Panc1 (cell line): ENCODE measurements around the gene KATNIP.

Source experiments
- POLR2AphosphoS5 ChIP-seq: IDR thresholded peaks from 2 replicates; pipeline ENCODE4 v1.6.1; 2012; ENCODE audit warnings: mild to moderate bottlenecking, low read depth, low read length, moderate library complexity
- TCF7L2 ChIP-seq: IDR thresholded peaks from 2 replicates; pipeline ENCODE4 v1.6.1; 2011; ENCODE audit warnings: mild to moderate bottlenecking, low read depth, low read length, inconsistent platforms
- TF ChIP-seq, protein P1 (sequence below): fragments of 450-650 bp; IDR thresholded peaks from 2 replicates; pipeline ENCODE4 v1.5.1; 2017; ENCODE audit warnings: mild to moderate bottlenecking
- TF ChIP-seq, protein P2 (sequence below), 2 experiments: IDR thresholded peaks; 2 replicates each; pipeline ENCODE4 v1.6.1; 2011 to 2012; ENCODE audit warnings: low read depth in 2 of 2, control low read depth in 1 of 2, low read length in 1 of 2, mild to moderate bottlenecking in 1 of 2, moderate library complexity in 1 of 2; ENCODE audit not compliant: insufficient read depth in 1 of 2

DNA sequence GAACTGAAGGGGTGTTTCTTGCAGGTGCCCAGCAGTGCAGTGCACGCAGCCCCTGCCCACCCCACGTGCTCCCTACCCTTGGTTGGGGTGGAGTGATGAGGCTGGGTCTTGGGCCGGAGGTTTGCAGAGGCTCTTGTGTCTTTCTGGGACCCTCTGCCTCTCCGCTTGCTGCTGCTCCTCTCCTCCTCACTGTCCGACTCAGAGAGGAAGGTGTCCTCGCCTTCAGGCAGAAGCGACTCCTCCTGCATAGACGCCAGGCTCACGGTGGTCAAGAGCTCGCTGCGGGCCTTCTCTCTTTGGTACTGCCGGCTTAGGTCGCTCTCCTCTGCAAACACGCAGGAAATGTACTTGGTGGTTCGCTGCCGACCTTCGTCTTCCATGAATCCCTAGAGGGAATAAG, 43.2 kb upstream of the KATNIP start:
- TF ChIP-seq POLR2AphosphoS5: no peak
- TF ChIP-seq, protein P1, sequence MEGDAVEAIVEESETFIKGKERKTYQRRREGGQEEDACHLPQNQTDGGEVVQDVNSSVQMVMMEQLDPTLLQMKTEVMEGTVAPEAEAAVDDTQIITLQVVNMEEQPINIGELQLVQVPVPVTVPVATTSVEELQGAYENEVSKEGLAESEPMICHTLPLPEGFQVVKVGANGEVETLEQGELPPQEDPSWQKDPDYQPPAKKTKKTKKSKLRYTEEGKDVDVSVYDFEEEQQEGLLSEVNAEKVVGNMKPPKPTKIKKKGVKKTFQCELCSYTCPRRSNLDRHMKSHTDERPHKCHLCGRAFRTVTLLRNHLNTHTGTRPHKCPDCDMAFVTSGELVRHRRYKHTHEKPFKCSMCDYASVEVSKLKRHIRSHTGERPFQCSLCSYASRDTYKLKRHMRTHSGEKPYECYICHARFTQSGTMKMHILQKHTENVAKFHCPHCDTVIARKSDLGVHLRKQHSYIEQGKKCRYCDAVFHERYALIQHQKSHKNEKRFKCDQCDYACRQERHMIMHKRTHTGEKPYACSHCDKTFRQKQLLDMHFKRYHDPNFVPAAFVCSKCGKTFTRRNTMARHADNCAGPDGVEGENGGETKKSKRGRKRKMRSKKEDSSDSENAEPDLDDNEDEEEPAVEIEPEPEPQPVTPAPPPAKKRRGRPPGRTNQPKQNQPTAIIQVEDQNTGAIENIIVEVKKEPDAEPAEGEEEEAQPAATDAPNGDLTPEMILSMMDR: no peak
- TF ChIP-seq TCF7L2: no peak
- TF ChIP-seq, protein P2, sequence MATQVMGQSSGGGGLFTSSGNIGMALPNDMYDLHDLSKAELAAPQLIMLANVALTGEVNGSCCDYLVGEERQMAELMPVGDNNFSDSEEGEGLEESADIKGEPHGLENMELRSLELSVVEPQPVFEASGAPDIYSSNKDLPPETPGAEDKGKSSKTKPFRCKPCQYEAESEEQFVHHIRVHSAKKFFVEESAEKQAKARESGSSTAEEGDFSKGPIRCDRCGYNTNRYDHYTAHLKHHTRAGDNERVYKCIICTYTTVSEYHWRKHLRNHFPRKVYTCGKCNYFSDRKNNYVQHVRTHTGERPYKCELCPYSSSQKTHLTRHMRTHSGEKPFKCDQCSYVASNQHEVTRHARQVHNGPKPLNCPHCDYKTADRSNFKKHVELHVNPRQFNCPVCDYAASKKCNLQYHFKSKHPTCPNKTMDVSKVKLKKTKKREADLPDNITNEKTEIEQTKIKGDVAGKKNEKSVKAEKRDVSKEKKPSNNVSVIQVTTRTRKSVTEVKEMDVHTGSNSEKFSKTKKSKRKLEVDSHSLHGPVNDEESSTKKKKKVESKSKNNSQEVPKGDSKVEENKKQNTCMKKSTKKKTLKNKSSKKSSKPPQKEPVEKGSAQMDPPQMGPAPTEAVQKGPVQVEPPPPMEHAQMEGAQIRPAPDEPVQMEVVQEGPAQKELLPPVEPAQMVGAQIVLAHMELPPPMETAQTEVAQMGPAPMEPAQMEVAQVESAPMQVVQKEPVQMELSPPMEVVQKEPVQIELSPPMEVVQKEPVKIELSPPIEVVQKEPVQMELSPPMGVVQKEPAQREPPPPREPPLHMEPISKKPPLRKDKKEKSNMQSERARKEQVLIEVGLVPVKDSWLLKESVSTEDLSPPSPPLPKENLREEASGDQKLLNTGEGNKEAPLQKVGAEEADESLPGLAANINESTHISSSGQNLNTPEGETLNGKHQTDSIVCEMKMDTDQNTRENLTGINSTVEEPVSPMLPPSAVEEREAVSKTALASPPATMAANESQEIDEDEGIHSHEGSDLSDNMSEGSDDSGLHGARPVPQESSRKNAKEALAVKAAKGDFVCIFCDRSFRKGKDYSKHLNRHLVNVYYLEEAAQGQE (IDR thresholded peaks at IDR 0.05; ENCODE audit: insufficient read depth in 1 of 2, low read depth in 2 of 2, low read length in 1 of 2): no peak
